Body of pancreas (tissue), 4 donors: ENCODE data around the gene SFXN5. TPM values are rescaled to one million over a fixed set of nuclear protein-coding genes. Genes with fewer than 3 reads are reported as not detected.

ENCODE experiments used
- ATAC-seq: fragments of 150-250 bp; one replicate; pipeline ENCODE4 v1.9.1; 2016
- DNase-seq, 4 donors: peaks; one replicate each; pipeline ENCODE4 v3.0.0-alpha.2; 2019
- H3K27ac ChIP-seq, 4 donors: fragments of 200-600 bp; sonication (generic); 1 replicate in 3 of 4; 2 replicates in 1 of 4; pipeline versions ENCODE4 v1.5.1 to v1.6.1; 2016 to 2019; ENCODE audit warnings: mild to moderate bottlenecking in 1 of 4, mixed read lengths in 1 of 4, moderate library complexity in 1 of 4
- H3K27me3 ChIP-seq, 2 donors: fragments of 200-600 bp; sonication (generic); one replicate each; pipeline ENCODE4 v1.6.0; 2016; ENCODE audit warnings: mild to moderate bottlenecking in 1 of 2
- H3K36me3 ChIP-seq, 2 donors: fragments of 200-600 bp; sonication (generic); replicated peaks in 1 of 2; 2 replicates each; pipeline ENCODE4 v1.5.1; 2016; ENCODE audit warnings: low read depth in 2 of 2; ENCODE audit not compliant: insufficient read depth in 1 of 2
- H3K4me1 ChIP-seq: fragments of 200-600 bp; sonication (generic); one replicate; pipeline ENCODE4 v1.6.0; 2016
- H3K4me3 ChIP-seq, 2 donors: fragments of 200-600 bp; sonication (generic); 1 replicate in 1 of 2; 2 replicates in 1 of 2; pipeline ENCODE4 v1.5.1; 2016 to 2019
- H3K9me3 ChIP-seq, 3 donors: fragments of 200-600 bp; sonication (generic); 1 replicate in 2 of 3; 2 replicates in 1 of 3; pipeline ENCODE4 v1.5.1; 2016
- CTCF ChIP-seq, 7 experiments: fragments of 450-650 bp in 4 of 7; fragments of 200-600 bp in 3 of 7; sonication (generic) in 3 of 7; IDR thresholded peaks; one replicate each; pipeline ENCODE4 v1.5.1; 2016 to 2019; ENCODE audit warnings: antibody characterized with exemption in 7 of 7
- POLR2A ChIP-seq, 3 donors: fragments of 450-650 bp; IDR thresholded peaks; one replicate each; pipeline ENCODE4 v1.6.1; 2016; ENCODE audit warnings: antibody characterized with exemption in 3 of 3, mild to moderate bottlenecking in 2 of 3
- whole genome bisulfite sequencing, 2 donors: methylation state at CpG; one replicate each; pipeline ENCODE4 v1.1.5; 2017; 5-methylcytosine and 5-hydroxymethylcytosine counted together
- intact Hi-C: fragments of 100-400 bp; cut with DNase I; formaldehyde crosslinking; loops from one replicate; pipeline ENCODE4 v1.15.1; 2023
- total RNA-seq, 2 donors: library from RNA; depleted of rRNA; stranded (reverse); fragments of >200 nt; gene quantifications; one replicate each; pipeline ENCODE4 v1.1.0, GENCODE V29; 2016

Gene SFXN5
- total RNA-seq, 2 donors from 2014 or later: 4.3 to 5.4 TPM

- Histone ChIP-seq H3K27ac (no peak overlapping the region), H3K4me1 (no peaks in the 10 kb centered on the region), H3K9me3 (no peaks in the 10 kb centered on the region), H3K4me3 (no peak overlapping the region), H3K27me3 (no peaks in the 10 kb centered on the region), H3K36me3 (no peaks in the 10 kb centered on the region)
- no peak for ATAC-seq
- WGBS, 2 donors: 92 to 93% methylated on average over 26 of the region's 26 CpGs
- TF ChIP-seq POLR2A (IDR thresholded peaks at IDR 0.05): no peak
- TF ChIP-seq CTCF (IDR thresholded peaks at IDR 0.05): no peak
- intact Hi-C loops: no loop called here
- DNase-seq: no peak
Measured at GRCh38 chr2:72959995-72960981, 111.2 kb downstream of the SFXN5 start.

GRCh38 chr2:72959554-72959953 is 112.0 kb downstream of the SFXN5 start:
- H3K4me3 ChIP-seq: no peak overlapping the region
- no peaks in the 10 kb centered on the region for H3K9me3 ChIP-seq
- no peak overlapping the region for H3K27ac ChIP-seq
- TF ChIP-seq CTCF (IDR thresholded peaks at IDR 0.05): no peak
- TF ChIP-seq POLR2A (IDR thresholded peaks at IDR 0.05): no peak
- no peaks in the 10 kb centered on the region for H3K27me3 ChIP-seq
- no peaks in the 10 kb centered on the region for H3K36me3 ChIP-seq
- no peak for DNase-seq
- no peaks in the 10 kb centered on the region for H3K4me1 ChIP-seq
- WGBS, 2 donors: 89 to 92% methylated on average over 8 of the region's 8 CpGs
- intact Hi-C loops: no loop called here
- no peak for ATAC-seq

- Histone ChIP-seq H3K36me3 (no peaks in the 10 kb centered on the region), H3K9me3 (no peaks in the 10 kb centered on the region), H3K4me3 (no peak overlapping the region), H3K27ac (no peak overlapping the region), H3K27me3 (no peaks in the 10 kb centered on the region), H3K4me1 (no peaks in the 10 kb centered on the region)
- intact Hi-C loops: no loop called here
- TF ChIP-seq CTCF (IDR thresholded peaks at IDR 0.05): no peak
- no peak for TF ChIP-seq POLR2A (IDR thresholded peaks at IDR 0.05)
- ATAC-seq: no peak
- DNase-seq: no peak
- 92 to 94% methylated on average over 13 of the region's 13 CpGs for WGBS, 2 donors
Measured at GRCh38 chr2:72958542-72959385, 112.7 kb downstream of the SFXN5 start.

- intact Hi-C loops: no loop called here
- 84 to 89% methylated on average over 3 of the region's 3 CpGs for WGBS, 2 donors
- Histone ChIP-seq H3K4me3 (no peak overlapping the region), H3K27ac (no peak overlapping the region), H3K4me1 (no peaks in the 10 kb centered on the region), H3K9me3 (no peaks in the 10 kb centered on the region), H3K27me3 (no peaks in the 10 kb centered on the region), H3K36me3 (no peaks in the 10 kb centered on the region)
- peak in 1 of 4 donors; percentile 16 for DNase-seq
- ATAC-seq: no peak
- TF ChIP-seq CTCF (IDR thresholded peaks at IDR 0.05) (no peak), POLR2A (IDR thresholded peaks at IDR 0.05) (no peak)
Measured at GRCh38 chr2:72956936-72957335, 114.6 kb downstream of the SFXN5 start.
